Mesendoderm (in vitro differentiated cells): ENCODE data around the gene JMJD1C.

Experiments
- DNase-seq: peaks from one replicate; pipeline ENCODE4 v3.0.0; 2013
- H2AK5ac ChIP-seq: 2 replicates; pipeline ENCODE4 v1.6.1; 2013; ENCODE audit warnings: low read length, inconsistent platforms
- H2BK120ac ChIP-seq: 2 replicates; pipeline ENCODE4 v1.6.1; 2013; ENCODE audit warnings: low read depth, mild to moderate bottlenecking, low read length, moderate library complexity, mixed read lengths
- H2BK15ac ChIP-seq: replicated peaks from 2 replicates; pipeline ENCODE4 v1.6.1; 2013; ENCODE audit warnings: low read depth, mild to moderate bottlenecking, moderate library complexity
- H2BK5ac ChIP-seq: 2 replicates; pipeline ENCODE4 v1.6.1; 2013; ENCODE audit warnings: low read length, inconsistent platforms
- H3K18ac ChIP-seq: 2 replicates; pipeline ENCODE4 v1.6.1; 2013; ENCODE audit warnings: mild to moderate bottlenecking, low read length, mixed read lengths
- H3K23ac ChIP-seq: one replicate; pipeline ENCODE4 v1.6.1; 2013; ENCODE audit warnings: low read length
- H3K27ac ChIP-seq: 2 replicates; pipeline ENCODE4 v1.5.1; 2013; ENCODE audit warnings: low read depth, mild to moderate bottlenecking, inconsistent platforms, low read length, moderate library complexity
- H3K27me3 ChIP-seq: 2 replicates; pipeline ENCODE4 v1.6.1; 2013; ENCODE audit warnings: low read length, control low read depth, mild to moderate bottlenecking, inconsistent platforms; ENCODE audit not compliant: insufficient read depth, poor library complexity
- H3K36me3 ChIP-seq: 2 replicates; pipeline ENCODE4 v1.6.1; 2013; ENCODE audit warnings: low read length, inconsistent platforms; ENCODE audit not compliant: control insufficient read depth, insufficient read depth
- H3K4ac ChIP-seq: one replicate; pipeline ENCODE4 v1.6.1; 2013; ENCODE audit warnings: low read depth, mild to moderate bottlenecking, low read length, moderate library complexity
- H3K4me1 ChIP-seq: 2 replicates; pipeline ENCODE4 v1.6.1; 2013; ENCODE audit warnings: low read depth, low read length, inconsistent platforms; ENCODE audit not compliant: control insufficient read depth
- H3K4me2 ChIP-seq: 2 replicates; pipeline ENCODE4 v1.6.1; 2013; ENCODE audit warnings: low read length
- H3K4me3 ChIP-seq: 2 replicates; pipeline ENCODE4 v1.5.1; 2013; ENCODE audit warnings: mild to moderate bottlenecking, low read length
- H3K56ac ChIP-seq: one replicate; pipeline ENCODE4 v1.6.1; 2013; ENCODE audit warnings: low read length
- H3K79me1 ChIP-seq: 2 replicates; pipeline ENCODE4 v1.6.1; 2013; ENCODE audit warnings: low read length, inconsistent platforms
- H3K79me2 ChIP-seq: 2 replicates; pipeline ENCODE4 v1.6.1; 2013; ENCODE audit warnings: mild to moderate bottlenecking, low read length; ENCODE audit not compliant: control insufficient read depth, insufficient read depth
- H3K9ac ChIP-seq: 2 replicates; pipeline ENCODE4 v1.6.1; 2013; ENCODE audit warnings: low read length, inconsistent platforms
- H4K5ac ChIP-seq: one replicate; pipeline ENCODE4 v1.6.1; 2013; ENCODE audit warnings: low read length
- H4K8ac ChIP-seq: one replicate; pipeline ENCODE4 v1.6.1; 2013; ENCODE audit warnings: low read depth, mild to moderate bottlenecking, control low read depth, low read length, moderate library complexity
- WGBS: extraction: QIAGEN DNeasy Blood & Tissue Kit; methylation state at CpG from one replicate; pipeline ENCODE4 v1.1.7; 2013; ENCODE audit warnings: low lambda C conversion rate, missing lambda C conversion rate; ENCODE audit not compliant: insufficient coverage; ENCODE audit errors: extremely low coverage; 5-methylcytosine and 5-hydroxymethylcytosine counted together

The JMJD1C gene

DNA sequence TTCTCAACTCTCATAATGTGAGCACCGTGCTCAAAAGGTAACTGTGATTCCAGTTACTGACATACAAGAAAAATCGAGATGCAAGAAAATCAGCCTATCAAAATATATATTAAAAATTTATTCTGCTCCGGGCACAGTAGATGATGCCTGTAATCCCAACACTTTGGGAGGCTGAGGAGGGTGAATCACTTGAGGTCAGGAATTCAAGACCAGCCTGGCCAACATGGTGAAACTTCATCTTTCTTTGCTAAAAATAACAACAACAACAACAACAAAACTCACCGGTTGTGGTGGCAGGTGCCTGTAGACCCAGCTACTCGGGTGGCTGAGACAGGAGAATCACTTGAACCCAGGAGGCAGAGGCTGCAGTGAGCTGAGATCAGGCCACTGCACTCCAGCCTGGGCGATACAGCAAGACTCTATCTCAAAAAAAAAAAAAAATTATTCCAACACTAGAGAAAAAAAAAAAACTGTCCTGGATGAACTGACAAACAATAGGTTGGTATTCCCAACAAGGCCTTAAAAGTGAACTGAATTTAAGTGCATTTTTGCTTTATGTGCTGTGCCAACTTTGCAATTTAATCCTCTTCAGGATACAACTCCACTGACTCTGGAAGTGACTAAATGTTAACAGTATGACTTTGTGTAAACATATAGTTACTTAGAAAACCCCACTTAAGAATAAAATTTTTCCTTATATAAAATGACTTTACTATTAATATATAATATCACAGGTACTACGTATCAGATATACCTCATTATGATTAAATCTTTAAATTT lies 51.1 kb downstream of the JMJD1C start:
- no peak overlapping the region for H3K4me3 ChIP-seq
- H3K23ac ChIP-seq = no peak overlapping the region
- H3K4ac ChIP-seq = no peak overlapping the region
- no peak overlapping the region for H2BK15ac ChIP-seq
- no peak overlapping the region for H4K5ac ChIP-seq
- no peak overlapping the region for H2AK5ac ChIP-seq
- H3K4me1 ChIP-seq = peaks cover 3% of the 10 kb centered on the region
- no peak overlapping the region for H3K56ac ChIP-seq
- no peak overlapping the region for H3K18ac ChIP-seq
- H3K79me2 ChIP-seq = peaks cover 21% of the 10 kb centered on the region
- H3K79me1 ChIP-seq = peaks cover 2% of the 10 kb centered on the region
- no peaks in the 10 kb centered on the region for H3K36me3 ChIP-seq
- no CpG with 5 or more reads among the region's 7 CpGs for WGBS
- H3K4me2 ChIP-seq = no peak overlapping the region
- no peak for DNase-seq
- no peak overlapping the region for H4K8ac ChIP-seq
- no peak overlapping the region for H2BK5ac ChIP-seq
- H2BK120ac ChIP-seq = no peak overlapping the region
- no peak overlapping the region for H3K27ac ChIP-seq
- H3K9ac ChIP-seq = no peak overlapping the region
- H3K27me3 ChIP-seq = no peaks in the 10 kb centered on the region

DNA sequence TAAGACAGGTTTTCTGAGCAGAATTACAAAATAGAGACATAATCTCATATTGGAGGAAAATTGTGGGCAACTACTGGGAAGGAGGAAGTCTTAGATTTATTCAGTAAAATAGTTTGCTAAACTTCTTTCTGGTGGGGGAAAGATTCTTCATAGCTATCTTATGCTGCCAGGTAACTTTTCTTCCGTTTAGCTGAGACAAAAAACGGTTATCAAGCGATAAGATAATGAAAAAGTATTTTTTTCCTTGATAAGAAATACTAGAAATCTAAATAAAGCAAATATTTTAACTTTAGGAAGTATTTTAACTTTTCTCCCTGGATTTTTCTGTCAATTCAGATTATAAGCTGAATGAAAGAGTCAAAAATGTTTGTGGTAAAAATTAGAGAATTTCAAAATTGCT lies 52.3 kb downstream of the JMJD1C start:
- Histone ChIP-seq H3K18ac (no peak overlapping the region), H3K4me3 (no peak overlapping the region), H2BK15ac (no peak overlapping the region), H3K9ac (no peak overlapping the region), H4K5ac (no peak overlapping the region), H3K36me3 (no peaks in the 10 kb centered on the region), H2BK120ac (no peak overlapping the region), H3K79me1 (peaks cover 2% of the 10 kb centered on the region), H3K56ac (no peak overlapping the region), H3K27me3 (no peaks in the 10 kb centered on the region), H2AK5ac (no peak overlapping the region), H3K23ac (no peak overlapping the region), H4K8ac (no peak overlapping the region), H3K79me2 (peaks cover 19% of the 10 kb centered on the region), H2BK5ac (no peak overlapping the region), H3K4me1 (peaks cover 3% of the 10 kb centered on the region), H3K27ac (no peak overlapping the region), H3K4ac (no peak overlapping the region), H3K4me2 (no peak overlapping the region)
- no peak for DNase-seq
- WGBS = no CpG with 5 or more reads among the region's 3 CpGs

DNA sequence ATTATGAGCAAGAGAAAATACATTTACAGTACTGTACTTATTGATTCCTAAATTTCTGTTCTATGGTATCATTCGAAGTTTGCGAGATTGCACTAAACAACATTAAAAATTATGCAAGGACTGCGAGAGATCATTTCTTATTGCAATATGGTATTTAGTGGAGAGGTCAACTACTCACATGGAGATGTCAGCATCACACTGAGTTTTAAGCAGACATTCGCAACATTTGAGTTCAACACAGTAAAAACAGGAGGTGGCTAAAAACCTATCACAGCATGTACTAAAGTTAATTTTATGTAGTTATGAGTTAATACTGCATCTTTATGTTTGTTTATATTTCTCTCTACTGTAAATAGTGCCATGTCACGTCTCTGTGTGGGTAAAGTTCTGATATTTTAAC lies 53.5 kb downstream of the JMJD1C start:
- no peak overlapping the region for H3K23ac ChIP-seq

DNA sequence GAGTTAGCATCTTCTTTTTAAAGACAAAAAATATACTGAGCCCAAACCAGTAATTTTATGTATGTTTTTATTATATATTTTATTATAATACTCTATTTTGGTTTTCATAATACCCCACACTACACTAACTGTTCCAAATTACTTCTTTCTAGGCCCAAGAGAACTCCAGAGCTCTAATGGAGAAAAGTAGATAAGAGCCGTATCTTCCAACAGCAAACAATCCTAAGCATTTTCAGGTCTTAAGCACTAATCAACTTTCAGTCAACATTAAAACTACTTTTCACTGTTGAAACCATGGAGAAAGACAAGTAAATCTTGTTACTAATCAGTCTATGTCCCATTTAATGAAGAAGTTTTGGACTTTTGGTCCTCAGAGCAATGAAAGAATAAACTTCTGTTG lies 55.1 kb downstream of the JMJD1C start:
- Histone ChIP-seq H3K23ac (no peak overlapping the region), H4K8ac (no peak overlapping the region), H3K9ac (no peak overlapping the region), H3K18ac (no peak overlapping the region), H2BK5ac (no peak overlapping the region), H3K4me3 (no peak overlapping the region), H3K56ac (no peak overlapping the region), H3K79me2 (peaks cover 20% of the 10 kb centered on the region), H3K27ac (no peak overlapping the region), H2BK120ac (no peak overlapping the region), H3K36me3 (no peaks in the 10 kb centered on the region), H3K79me1 (peaks cover under 1% of the 10 kb centered on the region), H3K4me1 (peaks cover under 1% of the 10 kb centered on the region), H2BK15ac (no peak overlapping the region), H2AK5ac (no peak overlapping the region), H3K4me2 (no peak overlapping the region), H4K5ac (no peak overlapping the region), H3K4ac (no peak overlapping the region), H3K27me3 (no peaks in the 10 kb centered on the region)
- no CpG with 5 or more reads among the region's 1 CpG for WGBS
- peak; percentile 30 for DNase-seq

More for the DNA sequence above, 53.5 kb downstream of the JMJD1C start:
- Histone ChIP-seq H2BK120ac (no peak overlapping the region), H3K18ac (no peak overlapping the region), H4K8ac (no peak overlapping the region), H3K27ac (no peak overlapping the region), H3K79me2 (peaks cover 19% of the 10 kb centered on the region), H2BK15ac (no peak overlapping the region), H3K27me3 (no peaks in the 10 kb centered on the region), H3K56ac (no peak overlapping the region), H3K4ac (no peak overlapping the region), H4K5ac (no peak overlapping the region), H2BK5ac (no peak overlapping the region), H3K4me1 (peaks cover 3% of the 10 kb centered on the region), H3K4me2 (no peak overlapping the region), H2AK5ac (no peak overlapping the region), H3K9ac (no peak overlapping the region), H3K79me1 (peaks cover 2% of the 10 kb centered on the region), H3K36me3 (no peaks in the 10 kb centered on the region), H3K4me3 (no peak overlapping the region)
- no CpG with 5 or more reads among the region's 5 CpGs for WGBS
- DNase-seq = no peak

DNA sequence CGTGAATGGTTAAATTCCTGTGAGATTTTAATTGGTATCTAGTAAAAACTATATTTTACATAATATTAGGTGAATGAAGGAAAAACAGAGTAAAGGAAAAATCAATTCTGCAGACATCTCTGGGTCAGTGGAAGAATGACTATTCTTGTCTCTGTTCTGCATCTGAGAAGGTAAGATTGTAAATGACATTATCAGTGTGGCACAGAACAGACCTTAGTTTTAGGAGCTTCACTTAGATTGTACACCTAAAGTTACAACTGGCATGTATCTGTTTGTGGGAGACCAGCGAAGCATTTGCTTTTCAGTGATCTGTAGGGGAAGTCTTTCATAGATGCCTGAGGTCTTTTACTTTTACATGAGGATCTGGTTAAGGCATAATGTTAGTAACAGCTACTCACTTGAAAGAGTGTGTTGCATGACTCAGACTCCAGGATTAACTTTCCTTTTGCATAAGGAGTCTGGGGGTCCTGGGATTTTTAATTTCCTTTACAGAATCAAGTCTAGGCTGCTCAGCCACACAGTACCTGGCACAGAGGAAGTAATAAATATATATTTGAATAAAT lies 56.2 kb downstream of the JMJD1C start:
- Histone ChIP-seq H2AK5ac (no peak overlapping the region), H3K23ac (no peak overlapping the region), H3K27me3 (no peaks in the 10 kb centered on the region), H3K4me3 (no peak overlapping the region), H3K4ac (no peak overlapping the region), H3K36me3 (no peaks in the 10 kb centered on the region), H3K79me1 (no peaks in the 10 kb centered on the region), H3K79me2 (peaks cover 16% of the 10 kb centered on the region), H3K18ac (peak overlapping the region; percentile 68), H4K8ac (no peak overlapping the region), H2BK15ac (no peak overlapping the region), H3K4me1 (no peaks in the 10 kb centered on the region), H4K5ac (no peak overlapping the region), H3K56ac (no peak overlapping the region), H3K27ac (no peak overlapping the region), H3K9ac (no peak overlapping the region), H2BK120ac (no peak overlapping the region), H3K4me2 (no peak overlapping the region), H2BK5ac (no peak overlapping the region)
- DNase-seq = peak; percentile 66
- no CpG with 5 or more reads among the region's 2 CpGs for WGBS
